ENCODE results near the gene CAAP1. TPM values are rescaled to one million over a fixed set of nuclear protein-coding genes. Genes with fewer than 3 reads are reported as not detected.

The CAAP1 gene, protein sequence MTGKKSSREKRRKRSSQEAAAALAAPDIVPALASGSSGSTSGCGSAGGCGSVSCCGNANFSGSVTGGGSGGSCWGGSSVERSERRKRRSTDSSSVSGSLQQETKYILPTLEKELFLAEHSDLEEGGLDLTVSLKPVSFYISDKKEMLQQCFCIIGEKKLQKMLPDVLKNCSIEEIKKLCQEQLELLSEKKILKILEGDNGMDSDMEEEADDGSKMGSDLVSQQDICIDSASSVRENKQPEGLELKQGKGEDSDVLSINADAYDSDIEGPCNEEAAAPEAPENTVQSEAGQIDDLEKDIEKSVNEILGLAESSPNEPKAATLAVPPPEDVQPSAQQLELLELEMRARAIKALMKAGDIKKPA
- total RNA-seq, result 19.3 and 24.1 TPM in 2 replicates

DNA sequence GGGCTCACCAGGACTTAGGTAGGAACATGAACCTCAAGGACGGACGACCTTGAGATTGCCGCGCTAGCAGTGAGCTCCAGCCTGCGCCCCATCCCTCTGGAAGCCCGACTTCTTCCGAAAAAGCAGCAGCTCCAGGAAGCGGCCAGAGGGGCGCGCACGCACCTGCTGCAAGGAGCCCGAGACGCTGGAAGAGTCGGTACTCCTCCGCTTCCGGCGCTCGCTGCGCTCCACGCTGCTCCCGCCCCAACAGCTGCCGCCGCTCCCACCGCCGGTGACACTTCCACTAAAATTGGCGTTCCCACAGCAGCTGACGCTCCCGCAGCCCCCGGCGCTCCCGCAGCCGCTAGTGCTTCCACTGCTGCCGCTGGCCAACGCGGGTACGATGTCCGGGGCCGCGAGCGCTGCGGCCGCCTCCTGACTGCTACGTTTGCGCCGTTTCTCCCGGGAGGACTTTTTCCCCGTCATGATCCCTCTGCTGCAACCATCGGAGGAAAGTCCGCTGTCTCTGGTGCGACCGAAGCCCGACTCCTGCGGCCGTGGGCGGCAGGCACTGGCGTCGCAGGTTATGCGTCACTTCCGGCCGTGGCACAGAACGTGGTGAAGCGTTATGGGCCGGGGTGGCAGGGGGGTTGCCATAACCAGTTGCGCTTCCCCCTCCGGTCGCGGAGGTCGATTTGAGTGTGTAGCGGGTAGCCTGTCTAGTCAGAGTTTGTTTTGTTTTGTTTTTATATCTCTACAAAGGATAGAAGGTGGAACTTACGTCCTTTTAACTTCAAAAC, at the start of gene CAAP1:
TSS of gene CAAP1 (minus strand) at position 552 of the 779 bp plus-strand sequence. CDS start at position 465, 87 bp downstream.

Other genes with a start within 250 kb of the CAAP1 start
- 37.4 and 39.2 TPM in 2 replicates for gene PLAA, start 54.4 kb upstream of the CAAP1 start, total RNA-seq
- 16.0 and 17.0 TPM in 2 replicates for gene IFT74, start 63.6 kb upstream of the CAAP1 start, total RNA-seq
- gene LRRC19, start 112.9 kb upstream of the CAAP1 start, total RNA-seq, result not detected in 2 replicates
- gene TEK, start 216.4 kb upstream of the CAAP1 start, total RNA-seq, result 2.1 and 3.4 TPM in 2 replicates

Measured in aortic smooth muscle cell (primary cell).